Vagina (tissue), 2 donors: ENCODE measurements around the gene TGFA. TPM values are rescaled to one million over a fixed set of nuclear protein-coding genes. Genes with fewer than 3 reads are reported as not detected.
"Not testable (repeated sequence)": the region's sequence is repeated elsewhere in the genome, so short reads cannot be mapped to it uniquely, and the experiment has no call there.

Experiments
- DNase-seq, 2 donors: peaks; one replicate each; pipeline ENCODE4 v3.0.0-alpha.2; 2017; ENCODE audit errors: extremely low spot score in 2 of 2
- H3K27ac ChIP-seq: fragments of 200-600 bp; sonication (generic); one replicate; pipeline ENCODE4 v1.5.1; 2019
- H3K27me3 ChIP-seq: fragments of 200-600 bp; sonication (generic); one replicate; pipeline ENCODE4 v1.5.1; 2019
- H3K36me3 ChIP-seq, 2 donors: fragments of 200-600 bp; sonication (generic); one replicate each; pipeline ENCODE4 v1.5.1; 2017 to 2019
- H3K4me1 ChIP-seq: fragments of 200-600 bp; sonication (generic); one replicate; pipeline ENCODE4 v1.5.1; 2019
- H3K4me3 ChIP-seq, 2 donors: fragments of 200-600 bp; sonication (generic); 1 replicate in 1 of 2; 2 replicates in 1 of 2; pipeline ENCODE4 v1.5.1; 2016 to 2019
- H3K9me3 ChIP-seq: fragments of 200-600 bp; sonication (generic); one replicate; pipeline ENCODE4 v1.5.1; 2019
- POLR2A ChIP-seq, 2 donors: fragments of 450-650 bp; IDR thresholded peaks; one replicate each; pipeline ENCODE4 v1.6.1; 2017; ENCODE audit warnings: antibody characterized with exemption in 2 of 2, mild to moderate bottlenecking in 2 of 2, moderate library complexity in 2 of 2
- POLR2AphosphoS5 ChIP-seq, 2 donors: sonication (generic); formaldehyde crosslinking; IDR thresholded peaks; one replicate each; pipeline ENCODE4 v1.9.0; 2017; ENCODE audit warnings: antibody characterized with exemption in 2 of 2, mild to moderate bottlenecking in 2 of 2, low read depth in 1 of 2; ENCODE audit not compliant: insufficient read depth in 1 of 2
- intact Hi-C: fragments of 100-400 bp; cut with DNase I; formaldehyde crosslinking; loops from one replicate; pipeline ENCODE4 v1.15.1; 2023
- total RNA-seq: library from RNA; depleted of rRNA; stranded (reverse); fragments of >200 nt; gene quantifications from one replicate; pipeline ENCODE4 v1.2.3, GENCODE V29; 2016
- TF ChIP-seq, protein P1 (sequence below), 3 experiments: fragments of 450-650 bp in 2 of 3; fragments of 200-600 bp in 1 of 3; sonication (generic) in 1 of 3; IDR thresholded peaks; one replicate each; pipeline ENCODE4 v1.5.1; 2017 to 2019; ENCODE audit warnings: antibody characterized with exemption in 3 of 3, mild to moderate bottlenecking in 2 of 3, moderate library complexity in 2 of 3

TGFA gene
- total RNA-seq, 1 donor from 2014 or later = 27.7 TPM

DNA sequence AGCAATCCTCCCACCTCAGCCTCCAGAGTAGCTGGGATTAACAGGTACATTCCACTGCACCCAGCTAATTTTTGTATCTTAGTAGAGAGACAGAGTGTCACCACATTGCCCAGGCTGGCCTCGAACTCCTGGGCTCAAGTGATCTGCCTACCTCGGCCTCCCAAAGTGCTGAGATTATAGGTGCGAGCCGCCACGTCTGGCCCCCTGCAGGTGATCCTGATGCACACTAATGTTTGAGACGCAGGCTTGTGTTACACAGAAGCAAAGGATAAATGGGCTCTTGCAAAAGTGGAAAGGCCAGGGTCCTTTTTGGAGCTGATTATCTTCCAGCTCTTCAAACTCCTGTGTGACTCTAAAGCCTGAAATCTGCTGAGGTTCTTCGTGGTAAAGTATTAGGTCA is 84.2 kb downstream of the TGFA start:
- intact Hi-C loops = no loop called here

DNA sequence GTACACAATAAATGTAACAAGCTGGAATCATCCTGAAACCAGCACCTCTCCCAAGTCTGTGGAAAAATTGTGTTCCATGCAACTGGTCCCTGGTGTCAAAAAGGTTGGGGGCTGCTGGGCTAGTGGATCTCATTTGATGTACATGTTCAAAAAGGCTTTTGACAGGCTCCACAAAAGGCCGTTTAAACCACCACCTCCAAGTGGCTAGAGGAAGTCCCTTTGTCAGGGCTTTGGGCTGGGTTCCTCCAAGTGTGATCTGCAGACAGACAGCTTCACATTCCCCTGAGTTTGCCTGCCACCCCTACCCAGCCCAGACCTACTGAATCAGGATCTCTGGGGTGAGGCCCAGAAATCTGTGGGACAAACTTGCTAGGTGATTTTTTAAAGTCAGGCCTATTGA is 84.7 kb downstream of the TGFA start:
- Histone ChIP-seq H3K27me3 (no peaks in the 10 kb centered on the region), H3K4me3 (no peak overlapping the region), H3K9me3 (no peaks in the 10 kb centered on the region), H3K4me1 (no peaks in the 10 kb centered on the region), H3K27ac (no peak overlapping the region), H3K36me3 (no peaks in the 10 kb centered on the region)
- intact Hi-C loops = no loop called here
- TF ChIP-seq, protein P1, sequence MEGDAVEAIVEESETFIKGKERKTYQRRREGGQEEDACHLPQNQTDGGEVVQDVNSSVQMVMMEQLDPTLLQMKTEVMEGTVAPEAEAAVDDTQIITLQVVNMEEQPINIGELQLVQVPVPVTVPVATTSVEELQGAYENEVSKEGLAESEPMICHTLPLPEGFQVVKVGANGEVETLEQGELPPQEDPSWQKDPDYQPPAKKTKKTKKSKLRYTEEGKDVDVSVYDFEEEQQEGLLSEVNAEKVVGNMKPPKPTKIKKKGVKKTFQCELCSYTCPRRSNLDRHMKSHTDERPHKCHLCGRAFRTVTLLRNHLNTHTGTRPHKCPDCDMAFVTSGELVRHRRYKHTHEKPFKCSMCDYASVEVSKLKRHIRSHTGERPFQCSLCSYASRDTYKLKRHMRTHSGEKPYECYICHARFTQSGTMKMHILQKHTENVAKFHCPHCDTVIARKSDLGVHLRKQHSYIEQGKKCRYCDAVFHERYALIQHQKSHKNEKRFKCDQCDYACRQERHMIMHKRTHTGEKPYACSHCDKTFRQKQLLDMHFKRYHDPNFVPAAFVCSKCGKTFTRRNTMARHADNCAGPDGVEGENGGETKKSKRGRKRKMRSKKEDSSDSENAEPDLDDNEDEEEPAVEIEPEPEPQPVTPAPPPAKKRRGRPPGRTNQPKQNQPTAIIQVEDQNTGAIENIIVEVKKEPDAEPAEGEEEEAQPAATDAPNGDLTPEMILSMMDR (IDR thresholded peaks at IDR 0.05) = no peak
- no peak for TF ChIP-seq POLR2A (IDR thresholded peaks at IDR 0.05)
- no peak for TF ChIP-seq POLR2AphosphoS5 (IDR thresholded peaks at IDR 0.05; ENCODE audit: insufficient read depth in 1 of 2, low read depth in 1 of 2)
- DNase-seq = peak in 1 of 2 donors; percentile 42

More for the DNA sequence above, 84.2 kb downstream of the TGFA start:
- Histone ChIP-seq H3K4me3 (no peak overlapping the region), H3K9me3 (no peaks in the 10 kb centered on the region), H3K27me3 (no peaks in the 10 kb centered on the region), H3K4me1 (no peaks in the 10 kb centered on the region), H3K36me3 (no peaks in the 10 kb centered on the region), H3K27ac (no peak overlapping the region)
- TF ChIP-seq, protein P1 (IDR thresholded peaks at IDR 0.05) = no peak
- TF ChIP-seq POLR2AphosphoS5 (IDR thresholded peaks at IDR 0.05; ENCODE audit: insufficient read depth in 1 of 2, low read depth in 1 of 2) = no peak
- no peak for TF ChIP-seq POLR2A (IDR thresholded peaks at IDR 0.05)
- DNase-seq = peak in 1 of 2 donors; percentile 27

DNA sequence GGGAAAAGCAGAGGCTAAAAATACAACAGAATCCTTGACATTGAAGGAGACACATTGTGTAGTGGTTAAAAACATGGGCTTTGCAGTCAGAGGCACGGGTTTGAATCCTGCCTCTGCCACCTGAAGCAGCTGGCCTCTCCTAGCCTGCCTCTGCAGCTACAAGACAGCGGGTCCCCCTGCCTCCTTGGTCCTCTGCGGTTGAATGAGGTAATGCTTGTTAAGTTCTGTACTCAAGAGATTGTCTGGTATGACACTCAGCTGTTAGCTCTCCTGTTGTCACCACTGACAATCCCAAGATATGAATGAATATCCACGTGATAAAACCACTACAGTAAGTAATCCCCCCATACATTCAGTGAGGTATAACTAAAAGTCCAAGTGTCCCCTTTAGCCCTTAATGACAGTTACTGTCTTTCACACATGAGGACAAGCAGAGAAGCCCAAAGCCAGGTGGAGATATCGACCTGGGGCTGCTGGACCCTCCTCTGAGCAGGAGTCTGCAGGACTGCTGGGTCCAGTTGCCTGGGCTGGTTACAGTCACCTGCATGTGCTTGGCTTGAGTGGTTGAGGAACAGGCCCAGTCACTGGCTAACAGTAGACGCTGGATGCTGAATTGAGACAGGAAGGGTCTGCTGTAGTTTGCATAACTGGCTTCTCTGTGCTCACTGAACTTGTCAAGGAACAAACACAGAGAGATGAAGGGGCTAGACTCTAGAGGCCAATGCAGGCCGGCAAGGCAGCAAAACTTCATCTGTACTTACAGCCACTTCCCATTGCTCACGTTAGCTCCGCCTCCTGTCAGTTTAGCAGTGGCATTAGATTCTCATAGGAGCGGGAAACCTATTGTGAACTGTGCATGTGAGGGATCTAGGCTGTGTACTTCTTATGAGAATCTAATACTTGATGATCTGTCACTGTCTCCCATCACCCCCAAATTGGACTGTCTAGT is 85.5 kb downstream of the TGFA start:
- TF ChIP-seq, protein P1 (IDR thresholded peaks at IDR 0.05) = no peak
- TF ChIP-seq POLR2A (IDR thresholded peaks at IDR 0.05) (no peak), POLR2AphosphoS5 (IDR thresholded peaks at IDR 0.05; ENCODE audit: insufficient read depth in 1 of 2, low read depth in 1 of 2) (no peak)
- no peak overlapping the region for H3K4me3 ChIP-seq
- peak in 1 of 2 donors; percentile 62 for DNase-seq
- H3K9me3 ChIP-seq = no peaks in the 10 kb centered on the region
- no peak overlapping the region for H3K27ac ChIP-seq
- intact Hi-C loops = no loop called here
- no peaks in the 10 kb centered on the region for H3K36me3 ChIP-seq
- H3K4me1 ChIP-seq = no peaks in the 10 kb centered on the region
- no peaks in the 10 kb centered on the region for H3K27me3 ChIP-seq

DNA sequence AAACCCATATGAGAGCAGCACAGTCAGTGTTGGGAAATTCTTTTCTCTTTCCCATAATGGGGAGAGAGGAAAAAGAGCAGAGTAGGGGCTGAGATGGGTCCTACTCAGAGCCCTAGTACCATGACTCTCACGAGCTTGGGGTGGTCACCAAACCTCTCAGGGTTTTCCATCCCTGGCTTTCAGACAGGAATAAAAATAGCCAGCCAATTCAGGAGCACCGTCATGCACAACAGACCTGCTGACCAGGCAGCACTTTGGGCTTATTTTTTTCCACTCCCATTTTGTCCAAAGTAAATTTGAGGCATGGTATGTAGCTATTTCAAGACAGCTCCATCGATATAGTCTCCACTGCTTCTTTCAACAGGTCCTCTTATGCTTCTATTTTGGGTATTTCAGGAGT is 86.4 kb downstream of the TGFA start:
- Histone ChIP-seq H3K9me3 (no peaks in the 10 kb centered on the region), H3K4me3 (no peak overlapping the region), H3K36me3 (no peaks in the 10 kb centered on the region), H3K27me3 (no peaks in the 10 kb centered on the region), H3K27ac (no peak overlapping the region), H3K4me1 (no peaks in the 10 kb centered on the region)
- TF ChIP-seq, protein P1 (IDR thresholded peaks at IDR 0.05) = no peak
- no peak for TF ChIP-seq POLR2AphosphoS5 (IDR thresholded peaks at IDR 0.05; ENCODE audit: insufficient read depth in 1 of 2, low read depth in 1 of 2)
- no peak for TF ChIP-seq POLR2A (IDR thresholded peaks at IDR 0.05)
- peak in 1 of 2 donors; percentile 22 for DNase-seq
- intact Hi-C loops = no loop called here

DNA sequence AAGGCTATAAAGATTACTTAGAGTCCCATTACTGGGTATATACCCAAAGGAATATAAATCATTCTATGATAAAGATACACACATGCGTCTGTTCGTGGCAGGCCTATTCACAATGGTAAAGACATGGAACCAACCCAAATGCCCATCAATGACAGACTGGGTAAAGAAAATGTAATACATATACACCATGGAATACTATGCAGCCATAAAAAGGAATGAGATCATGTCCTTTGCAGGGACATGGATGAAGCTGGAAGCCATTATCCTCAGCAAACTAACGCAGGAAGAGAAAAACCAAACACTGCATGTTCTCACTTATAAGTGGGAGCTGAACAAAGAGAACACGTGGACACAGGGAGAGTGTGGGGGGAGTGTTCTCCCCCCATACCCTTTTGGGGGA is 87.0 kb downstream of the TGFA start:
- H3K4me3 ChIP-seq, H3K4me1 ChIP-seq, intact Hi-C loops, H3K9me3 ChIP-seq, H3K27me3 ChIP-seq, H3K27ac ChIP-seq, DNase-seq, H3K36me3 ChIP-seq: not testable (repeated sequence)
